GM15510 (cell line): ENCODE data around the gene ZNF823.

ENCODE experiments used
- POLR2A ChIP-seq: IDR thresholded peaks from 3 replicates; pipeline ENCODE4 v1.6.1; 2011; ENCODE audit warnings: borderline replicate concordance; ENCODE audit not compliant: insufficient read length; ENCODE audit errors: extremely low read depth

ZNF823 gene

DNA sequence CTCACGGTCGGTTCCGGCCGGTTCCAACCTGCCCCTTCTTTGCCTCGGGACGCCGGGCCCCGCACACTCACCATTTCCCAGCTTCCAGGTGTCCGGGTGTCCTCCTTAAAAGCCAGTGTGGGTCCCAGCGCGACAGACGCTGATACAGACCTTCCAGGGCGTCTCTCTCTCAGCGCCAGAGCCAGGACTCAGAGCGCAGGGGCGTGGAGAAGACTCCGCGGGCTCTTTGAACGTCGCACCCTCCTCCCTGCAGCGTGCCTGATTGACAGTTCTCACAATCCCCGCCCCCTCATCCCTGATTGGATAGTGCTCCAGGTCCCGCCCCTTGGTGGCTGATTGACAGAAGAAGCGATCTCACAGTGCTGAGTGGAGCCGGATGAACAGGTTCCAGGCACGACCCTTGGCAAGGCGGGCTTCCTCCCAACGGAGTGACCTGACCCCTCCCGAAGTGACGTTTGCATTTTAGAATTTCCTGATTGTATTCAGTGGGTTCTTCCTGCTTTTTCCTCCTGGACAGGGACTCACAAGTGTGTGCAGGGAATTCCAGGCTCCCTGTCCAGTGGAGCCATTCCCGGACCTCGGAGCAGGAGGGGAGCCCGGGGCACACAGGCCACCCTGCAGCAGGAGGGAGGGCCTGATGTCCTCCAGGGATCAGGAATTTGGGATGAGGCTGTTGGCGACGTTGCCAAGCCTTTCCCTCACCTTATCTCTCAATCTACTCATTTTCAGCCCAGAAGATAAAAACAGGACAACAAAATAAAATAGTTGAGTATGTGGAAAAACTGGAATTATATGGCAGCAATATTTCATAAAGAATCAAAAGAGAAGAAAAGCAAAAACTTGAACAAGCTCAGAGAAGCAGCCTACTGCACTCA lies at the start of gene ZNF823:
ZNF823 (minus strand) TSS at position 201 of the 875 bp plus-strand sequence; CDS start at position 74, 127 bp downstream.
- peak; percentile 77 for TF ChIP-seq POLR2A

DNA sequence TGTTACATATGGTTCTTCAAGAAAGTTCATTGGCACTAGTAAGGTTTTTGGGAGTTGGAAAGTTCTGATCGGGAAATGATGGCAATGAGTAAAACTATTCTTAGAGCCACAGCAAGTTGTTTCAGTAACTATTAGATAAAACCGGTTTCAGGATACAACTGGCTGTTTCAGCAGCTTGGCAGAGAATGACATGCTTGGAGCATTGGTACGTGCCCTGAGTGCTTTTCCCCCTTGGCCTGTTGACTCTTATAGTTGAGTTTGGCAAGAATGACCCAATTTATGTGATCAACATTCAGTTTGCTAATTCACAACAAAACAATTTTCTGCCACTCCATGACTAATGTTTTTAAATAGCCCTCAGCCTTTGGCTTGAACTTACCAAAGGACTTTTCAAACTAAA lies 48.8 kb upstream of the ZNF823 start:
- no peak for TF ChIP-seq POLR2A

DNA sequence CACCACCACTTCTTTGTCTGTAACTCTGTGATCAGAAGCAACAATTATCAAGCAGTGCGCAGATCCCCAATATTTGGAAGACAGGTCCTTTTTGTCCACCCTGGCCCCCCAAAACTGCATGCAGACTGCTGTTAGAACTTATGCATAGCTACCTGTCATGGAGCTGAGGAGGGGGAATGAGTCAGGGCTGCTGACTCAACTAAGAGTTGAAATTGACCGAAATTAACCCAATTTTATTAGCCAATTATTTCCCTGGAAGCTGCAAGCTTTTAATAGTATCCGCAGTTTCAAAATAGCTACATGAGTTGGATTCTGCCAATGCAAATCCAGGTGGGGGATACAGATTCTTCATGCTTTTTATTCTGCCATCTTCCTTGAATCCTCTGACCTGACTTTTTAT lies 45.6 kb upstream of the ZNF823 start:
- TF ChIP-seq POLR2A: no peak

DNA sequence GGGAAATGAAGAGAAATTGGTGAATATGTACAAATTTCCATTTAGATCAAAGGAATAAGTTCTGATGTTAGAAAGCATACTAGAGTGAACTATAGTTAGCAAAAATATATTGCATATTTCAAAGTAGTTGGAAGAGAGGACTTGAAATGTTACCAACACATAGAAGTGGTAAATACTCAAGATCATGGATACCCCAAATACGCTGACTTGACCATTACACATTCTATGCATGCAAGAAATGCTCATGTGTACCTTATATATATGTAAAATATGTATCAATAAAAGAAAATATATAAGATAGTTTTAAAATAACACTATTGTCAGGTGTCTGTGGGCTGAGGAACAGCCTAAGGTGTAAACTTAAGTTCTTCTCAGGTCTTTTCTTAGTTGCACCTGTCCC lies 45.0 kb upstream of the ZNF823 start:
- TF ChIP-seq POLR2A: no peak

DNA sequence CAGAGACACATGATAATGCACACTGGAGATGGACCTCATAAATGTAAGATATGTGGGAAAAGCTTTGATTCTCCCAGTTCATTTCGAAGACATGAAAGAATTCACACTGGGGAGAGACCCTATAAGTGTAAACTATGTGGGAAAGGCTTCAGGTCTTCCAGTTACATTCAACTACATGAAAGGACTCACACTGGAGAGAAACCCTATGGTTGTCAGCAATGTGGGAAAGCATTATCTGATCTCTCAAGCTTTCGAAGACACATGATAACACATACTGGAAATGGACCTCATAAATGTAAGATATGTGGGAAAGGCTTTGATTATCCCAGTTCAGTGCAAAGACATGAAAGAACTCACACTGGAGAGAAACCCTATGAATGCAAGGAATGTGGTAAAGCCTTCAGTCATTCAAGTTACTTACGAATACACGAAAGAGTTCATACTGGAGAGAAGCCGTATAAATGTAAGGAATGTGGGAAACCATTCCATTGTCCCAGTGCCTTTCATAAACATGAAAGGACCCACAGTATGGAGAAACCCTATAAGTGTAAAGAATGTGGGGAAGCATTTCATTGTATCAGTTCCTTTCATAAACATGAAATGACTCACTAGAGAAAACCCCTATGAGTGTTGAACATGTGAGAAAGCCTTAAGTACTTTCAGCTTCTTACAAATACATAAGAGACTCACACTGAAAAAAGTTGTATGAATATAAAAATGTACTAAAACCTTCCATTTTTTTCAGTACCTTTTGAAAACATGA lies 42.7 kb upstream of the ZNF823 start:
- TF ChIP-seq POLR2A: no peak

DNA sequence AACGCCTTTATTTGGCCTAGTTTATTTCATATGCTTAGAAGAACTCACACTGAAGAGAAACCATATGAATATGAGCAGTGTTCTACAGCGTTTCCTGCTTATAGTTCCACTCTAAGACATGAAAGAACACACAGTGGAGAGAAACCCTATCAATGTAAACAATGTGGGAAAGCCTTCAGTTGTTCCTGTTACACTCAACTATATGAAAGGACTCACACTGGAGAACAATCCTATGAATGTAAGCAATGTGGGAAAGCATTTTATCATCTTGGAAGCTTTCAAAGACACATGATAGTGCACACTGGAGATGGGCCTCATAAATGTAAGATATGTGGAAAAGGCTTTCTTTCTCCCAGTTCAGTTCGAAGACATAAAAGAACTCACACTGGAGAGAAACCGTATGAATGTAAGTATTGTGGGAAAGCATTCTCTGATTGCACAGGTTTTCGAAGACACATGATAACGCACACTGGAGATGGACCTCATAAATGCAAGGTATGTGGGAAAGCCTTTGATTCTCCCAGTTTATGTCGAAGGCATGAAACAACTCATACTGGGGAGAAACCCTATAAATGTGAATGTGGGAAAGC lies 41.8 kb upstream of the ZNF823 start:
- TF ChIP-seq POLR2A: no peak

DNA sequence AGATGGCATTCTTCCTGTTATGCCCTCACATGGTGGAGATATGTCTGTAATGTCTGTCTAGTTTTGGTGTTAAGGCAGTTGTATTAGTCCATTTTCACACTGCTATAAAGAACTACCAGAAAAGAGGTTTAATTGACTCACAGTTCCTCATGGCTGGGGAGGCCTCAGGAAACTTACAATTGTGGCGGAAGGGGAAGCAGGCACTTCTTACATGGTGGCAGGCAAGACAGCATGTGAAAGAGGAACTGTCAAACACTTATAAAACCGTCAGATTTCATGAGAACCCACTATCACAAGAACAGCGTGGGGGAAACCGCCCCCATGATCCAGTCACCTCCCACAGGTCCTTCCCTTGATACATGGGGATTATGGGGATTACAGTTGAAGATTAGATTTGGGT lies 31.2 kb upstream of the ZNF823 start:
- TF ChIP-seq POLR2A: no peak

DNA sequence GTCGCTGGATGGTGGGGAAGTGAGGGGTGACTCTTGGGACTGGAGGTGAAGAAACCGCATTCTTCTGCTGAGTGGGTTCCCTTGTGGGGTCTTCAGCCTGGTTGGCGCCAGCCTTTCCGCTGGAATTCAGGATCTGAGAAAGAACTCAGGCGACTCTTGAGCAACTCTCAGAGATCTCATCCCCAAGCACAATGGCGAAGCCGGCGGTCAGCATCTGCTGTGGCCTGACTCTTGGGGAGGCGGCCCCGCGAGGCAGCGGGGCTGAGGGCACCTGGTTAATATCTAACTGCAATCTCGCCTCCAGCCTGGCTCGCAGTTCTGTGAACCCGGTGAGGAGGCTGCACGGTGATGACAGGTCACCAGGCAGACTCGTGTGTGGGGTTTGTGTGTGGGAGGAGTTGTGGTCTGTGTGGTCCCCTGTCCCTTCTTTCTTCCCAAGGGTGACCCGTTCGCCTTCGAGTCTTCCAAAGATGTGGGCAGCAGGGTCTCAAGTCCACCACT lies 28.9 kb upstream of the ZNF823 start:
- peak; percentile 38 for TF ChIP-seq POLR2A

DNA sequence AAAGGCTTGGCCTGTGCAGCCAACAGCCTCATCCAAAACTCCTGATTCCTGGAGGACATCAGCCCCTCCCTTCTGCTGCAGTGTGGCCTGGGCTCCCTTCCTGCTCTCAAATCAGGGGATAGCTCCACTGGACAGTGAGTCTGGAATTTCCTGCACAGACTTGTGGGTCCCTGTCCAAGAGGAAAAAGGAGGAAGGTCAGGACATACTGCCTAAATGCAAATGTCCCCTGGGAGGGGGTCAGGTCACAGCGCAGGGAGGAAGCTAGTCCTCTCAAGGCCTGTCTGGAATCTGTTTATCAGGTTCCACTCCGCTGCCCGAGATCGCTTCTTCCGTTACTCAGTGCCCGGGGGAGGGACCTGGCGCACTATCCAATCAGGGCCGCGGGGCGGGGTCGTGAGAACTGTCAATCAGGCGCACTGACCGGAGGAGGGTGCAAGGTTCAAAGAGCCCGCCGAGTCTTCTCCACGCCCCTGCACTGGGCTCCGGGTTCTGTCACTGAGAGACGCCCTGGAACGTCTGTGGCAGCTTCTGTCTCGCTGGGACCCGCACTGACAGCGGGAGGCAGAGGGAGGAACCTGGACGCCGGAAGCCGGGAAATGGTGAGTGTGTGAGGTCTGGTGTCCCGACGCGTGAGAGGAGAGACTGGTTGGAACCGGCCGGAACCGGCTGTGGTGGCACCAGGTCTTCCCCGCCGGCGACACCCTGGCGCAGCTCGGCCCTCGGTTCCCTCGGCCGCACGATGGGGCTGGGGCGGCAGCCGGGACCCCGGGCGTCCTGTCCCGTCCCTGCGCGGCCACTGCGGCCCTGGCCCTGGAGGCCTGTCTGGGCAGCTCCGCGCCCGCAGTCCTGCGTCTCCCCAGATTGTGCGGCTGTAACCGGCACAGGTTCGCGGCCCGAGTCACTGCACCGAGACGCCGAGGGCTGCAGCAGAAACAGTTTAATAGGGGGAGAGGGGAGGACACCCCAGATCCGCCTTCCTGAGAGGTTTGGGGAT lies 28.1 kb upstream of the ZNF823 start, which contains the start of gene ZNF441:
ZNF441 (plus strand) TSS at position 404 of the 995 bp plus-strand sequence; CDS start at position 598, 194 bp downstream.
- peak; percentile 69 for TF ChIP-seq POLR2A

DNA sequence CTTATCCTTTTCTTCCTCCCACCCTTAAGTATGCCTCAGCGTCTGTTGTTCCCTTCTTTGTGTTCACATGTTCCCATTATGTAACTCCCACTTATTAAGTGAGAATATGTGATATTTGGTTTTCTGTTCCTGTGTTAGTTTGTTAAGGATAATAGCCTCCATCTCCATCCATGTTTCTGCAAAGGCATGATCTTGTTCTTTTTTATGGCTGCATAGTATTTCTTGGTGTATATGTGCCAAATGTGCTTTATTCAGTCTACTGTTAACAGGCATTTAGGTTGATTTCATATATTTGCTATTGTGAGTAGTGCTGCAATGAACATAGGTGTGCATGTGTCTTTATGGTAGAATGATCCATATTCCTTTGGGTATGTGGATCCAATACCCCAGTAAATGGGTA lies 24.9 kb upstream of the ZNF823 start:
- TF ChIP-seq POLR2A: no peak

DNA sequence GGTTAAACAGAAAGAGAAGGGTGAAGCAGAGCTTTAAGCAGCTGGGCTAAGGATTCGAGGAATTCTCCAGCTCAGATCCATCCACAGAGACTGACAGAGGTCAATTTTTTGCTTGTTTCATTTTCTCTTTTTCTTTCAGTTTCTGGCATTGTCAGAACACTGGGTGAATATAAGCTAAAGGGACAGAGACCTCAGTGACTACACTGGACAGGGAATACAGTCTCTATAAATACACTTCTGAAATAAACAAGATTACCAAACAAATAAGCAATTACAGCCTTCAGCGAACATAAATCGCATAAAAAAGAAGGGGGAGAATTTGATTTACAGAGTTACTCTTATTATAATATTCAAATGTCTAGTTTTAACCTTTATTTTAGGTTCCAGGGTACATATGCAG lies 24.4 kb upstream of the ZNF823 start:
- no peak for TF ChIP-seq POLR2A

DNA sequence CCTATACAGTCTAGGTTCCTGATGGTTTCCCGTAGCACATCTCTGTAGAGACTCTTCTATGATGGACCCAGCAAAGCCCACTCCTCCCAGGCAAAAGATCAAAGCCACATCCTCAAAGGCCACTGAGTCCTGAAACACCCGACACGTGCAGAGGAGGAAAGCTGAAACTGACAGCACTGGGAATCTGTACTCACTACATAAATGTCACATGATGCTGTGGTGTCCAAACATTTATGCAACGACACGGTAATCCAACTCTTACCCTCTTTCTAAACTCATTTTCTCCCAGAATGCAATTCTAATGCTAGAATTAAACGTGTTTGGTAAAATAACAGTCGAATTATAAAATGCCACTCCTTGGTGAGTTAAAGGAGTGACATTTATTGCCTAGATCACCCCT lies 21.1 kb upstream of the ZNF823 start:
- no peak for TF ChIP-seq POLR2A

DNA sequence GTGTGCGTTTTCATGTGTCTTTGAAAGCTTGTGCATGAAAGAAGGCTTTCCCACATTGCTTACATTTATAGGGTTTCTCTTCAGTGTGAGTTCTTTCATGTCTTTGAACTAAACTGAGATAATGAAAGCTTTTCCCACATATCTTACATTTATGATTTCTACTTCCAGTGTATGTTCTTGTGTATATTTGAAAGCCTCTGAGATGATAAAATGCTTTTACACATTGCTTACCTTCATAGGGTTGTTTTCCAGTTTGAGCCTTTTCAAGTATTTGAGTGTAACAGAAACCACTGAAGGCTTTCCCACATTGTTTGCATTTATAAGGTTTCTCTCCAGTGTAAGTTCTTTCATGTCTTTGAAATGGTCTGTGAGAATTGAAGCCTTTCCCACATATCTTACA lies 18.2 kb upstream of the ZNF823 start:
- no peak for TF ChIP-seq POLR2A

DNA sequence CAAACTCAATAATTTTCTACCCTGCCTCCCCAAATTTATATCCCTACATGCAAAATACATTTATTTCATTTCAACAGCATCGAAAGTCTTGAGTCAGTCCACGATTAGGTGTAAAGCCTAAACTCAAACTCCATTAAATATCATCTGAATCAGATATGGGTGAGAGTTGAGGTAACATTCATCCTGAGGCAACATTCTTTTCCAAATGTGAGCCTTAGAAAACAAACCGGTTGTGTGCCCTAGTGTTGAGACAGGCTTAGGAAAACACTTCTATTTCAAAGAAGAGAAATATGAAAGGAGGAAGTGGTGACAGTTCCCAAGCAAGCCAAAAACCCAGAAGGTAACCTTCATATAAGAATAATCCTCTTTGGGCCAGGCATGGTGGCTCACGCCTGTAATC lies 15.9 kb upstream of the ZNF823 start:
- TF ChIP-seq POLR2A: no peak

DNA sequence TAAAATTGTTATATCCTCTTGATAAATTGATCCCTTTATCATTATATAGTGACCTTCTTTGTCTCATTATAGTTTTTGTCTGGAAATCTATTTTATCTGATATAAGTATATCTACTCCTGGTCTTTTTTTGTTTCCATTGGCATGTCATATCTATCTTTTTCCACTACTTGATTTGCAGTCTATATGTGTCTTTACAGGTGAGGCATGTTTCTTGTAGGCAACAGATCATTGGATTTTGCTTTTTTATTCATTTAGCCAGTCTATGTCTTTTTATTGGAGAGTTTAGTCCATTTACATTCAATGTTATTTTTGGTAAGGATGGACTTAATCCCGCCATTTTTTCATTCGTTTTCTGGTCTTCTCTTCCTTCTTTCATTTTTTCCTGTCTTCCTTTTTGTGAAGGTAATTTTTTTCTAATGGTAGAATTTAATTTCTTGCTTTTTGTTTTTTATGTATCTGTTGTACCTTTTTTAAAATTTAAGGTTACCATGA lies 13.5 kb upstream of the ZNF823 start:
- no peak for TF ChIP-seq POLR2A

DNA sequence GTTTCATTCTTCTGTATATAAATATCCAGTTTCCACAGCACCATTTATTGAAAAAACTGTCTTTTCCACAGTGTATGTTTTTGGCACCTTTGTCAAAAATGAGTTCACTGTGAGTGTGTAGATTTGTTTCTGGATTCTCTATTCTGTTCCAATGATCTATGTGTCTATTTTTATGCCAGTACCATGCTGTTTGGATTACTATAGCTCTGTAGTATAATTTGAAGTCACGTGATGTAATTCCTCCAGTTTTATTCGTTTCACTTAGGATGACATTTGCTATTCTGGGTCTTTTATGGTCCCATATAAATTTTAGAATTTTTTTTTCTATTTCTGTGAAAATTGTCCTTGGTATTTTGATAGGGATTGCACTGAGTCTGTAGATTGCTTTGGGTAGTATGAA lies 11.0 kb upstream of the ZNF823 start:
- no peak for TF ChIP-seq POLR2A
